RKO (cell line): ENCODE data around the gene PTPRT.

ENCODE experiments used
- DNase-seq: peaks from one replicate; pipeline ENCODE4 v3.0.0-alpha.2; 2016; ENCODE audit warnings: low spot score

Gene PTPRT

DNA sequence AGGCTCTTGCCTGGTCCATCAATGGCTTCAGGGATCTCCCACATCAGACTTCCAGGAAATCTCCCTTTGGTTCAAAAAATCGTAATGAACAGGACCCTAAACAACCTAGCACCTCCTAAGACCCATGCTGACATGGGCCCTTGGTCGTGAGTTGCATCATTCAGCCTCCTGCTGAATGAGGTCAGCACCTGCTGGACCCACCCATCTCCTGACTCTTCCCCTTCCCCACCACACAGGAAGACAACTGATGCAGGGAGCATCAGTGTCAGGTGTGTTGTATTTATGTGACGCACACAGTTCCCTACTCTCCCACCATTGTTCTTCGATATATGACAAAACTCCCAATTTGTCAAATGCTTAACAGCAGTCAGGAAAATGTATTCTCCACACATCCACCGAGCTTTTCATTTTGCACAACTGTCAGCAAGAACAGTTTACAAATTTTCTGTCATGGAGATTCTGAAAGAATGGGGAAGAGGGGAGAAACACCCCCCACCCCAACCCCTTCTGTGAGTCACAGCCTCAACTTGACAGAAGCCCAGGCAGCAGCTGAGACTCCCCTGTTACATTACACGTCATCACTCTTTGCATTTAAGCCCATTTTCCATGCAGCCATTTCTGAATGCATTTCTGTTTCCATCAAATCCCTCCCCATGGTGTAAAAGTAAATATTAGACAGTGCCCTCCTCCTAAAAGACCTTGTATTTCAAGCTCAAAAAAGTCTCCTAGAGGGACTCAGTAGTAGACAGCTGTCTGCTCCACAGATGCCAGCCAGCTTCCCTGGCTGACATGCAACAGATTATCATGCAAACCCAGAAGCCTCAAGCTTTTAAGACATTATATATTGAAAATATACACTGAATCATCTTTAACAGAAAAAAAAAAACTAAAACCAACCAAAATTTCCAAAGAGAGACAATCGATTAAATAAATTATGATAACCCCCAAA, 577.5 kb downstream of the PTPRT start:
- no peak for DNase-seq

DNA sequence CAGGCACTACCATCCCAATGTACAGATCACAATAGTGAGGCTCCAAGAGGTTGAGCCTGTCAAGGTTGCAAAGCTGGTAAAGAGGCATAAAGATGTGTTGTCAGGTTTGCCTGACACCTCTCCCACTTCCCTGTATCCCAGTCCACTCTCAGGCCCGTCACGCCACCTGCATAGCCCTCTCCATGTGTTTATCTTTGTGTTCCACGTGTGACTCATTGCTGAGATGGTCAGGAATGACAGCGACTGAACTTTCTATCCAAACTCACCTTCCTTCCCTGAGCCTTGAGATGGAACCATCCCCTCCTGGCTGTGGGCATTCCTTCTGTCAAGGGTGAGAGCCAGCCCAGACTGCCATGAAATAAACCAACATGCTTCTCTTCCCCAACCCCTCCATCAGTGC, 578.3 kb downstream of the PTPRT start:
- DNase-seq: no peak

DNA sequence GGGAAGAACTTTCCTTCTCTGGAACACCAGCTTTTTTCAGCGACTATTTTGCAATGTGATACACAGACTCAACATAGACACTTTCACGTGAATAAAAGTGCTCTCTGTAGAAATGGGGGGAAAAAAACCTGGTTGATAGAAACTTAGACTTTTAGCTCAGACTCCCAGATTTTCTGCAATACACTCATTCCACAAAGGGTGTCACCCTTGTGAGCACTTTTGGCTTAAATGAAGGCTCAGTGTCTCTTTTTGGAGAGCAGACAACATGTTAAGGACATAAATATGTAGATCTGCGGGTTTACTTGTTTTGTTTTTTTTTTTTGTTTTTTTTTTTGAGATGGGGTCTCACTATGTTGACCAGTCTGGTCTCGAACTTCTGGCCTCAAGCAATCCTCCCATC, 579.6 kb downstream of the PTPRT start:
- no peak for DNase-seq

DNA sequence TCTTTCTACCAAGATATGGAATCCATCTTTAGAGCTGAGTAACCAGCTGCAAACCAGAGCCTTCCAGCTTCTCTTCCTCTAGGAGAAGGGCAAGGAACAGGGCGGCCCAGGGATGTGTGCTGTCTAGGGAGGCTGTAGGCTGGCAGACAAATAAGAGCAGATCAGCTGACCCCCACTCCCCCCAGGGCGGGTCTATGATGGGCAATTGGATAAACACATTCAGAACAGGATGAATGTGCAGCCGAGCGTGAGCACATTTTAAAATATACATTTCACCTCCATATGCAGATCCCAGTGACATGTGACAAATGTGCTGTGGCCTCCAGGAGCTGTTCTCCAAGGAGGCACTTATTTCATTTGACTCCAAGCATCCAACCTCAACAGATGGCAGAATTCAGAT, 580.1 kb downstream of the PTPRT start:
- no peak for DNase-seq

DNA sequence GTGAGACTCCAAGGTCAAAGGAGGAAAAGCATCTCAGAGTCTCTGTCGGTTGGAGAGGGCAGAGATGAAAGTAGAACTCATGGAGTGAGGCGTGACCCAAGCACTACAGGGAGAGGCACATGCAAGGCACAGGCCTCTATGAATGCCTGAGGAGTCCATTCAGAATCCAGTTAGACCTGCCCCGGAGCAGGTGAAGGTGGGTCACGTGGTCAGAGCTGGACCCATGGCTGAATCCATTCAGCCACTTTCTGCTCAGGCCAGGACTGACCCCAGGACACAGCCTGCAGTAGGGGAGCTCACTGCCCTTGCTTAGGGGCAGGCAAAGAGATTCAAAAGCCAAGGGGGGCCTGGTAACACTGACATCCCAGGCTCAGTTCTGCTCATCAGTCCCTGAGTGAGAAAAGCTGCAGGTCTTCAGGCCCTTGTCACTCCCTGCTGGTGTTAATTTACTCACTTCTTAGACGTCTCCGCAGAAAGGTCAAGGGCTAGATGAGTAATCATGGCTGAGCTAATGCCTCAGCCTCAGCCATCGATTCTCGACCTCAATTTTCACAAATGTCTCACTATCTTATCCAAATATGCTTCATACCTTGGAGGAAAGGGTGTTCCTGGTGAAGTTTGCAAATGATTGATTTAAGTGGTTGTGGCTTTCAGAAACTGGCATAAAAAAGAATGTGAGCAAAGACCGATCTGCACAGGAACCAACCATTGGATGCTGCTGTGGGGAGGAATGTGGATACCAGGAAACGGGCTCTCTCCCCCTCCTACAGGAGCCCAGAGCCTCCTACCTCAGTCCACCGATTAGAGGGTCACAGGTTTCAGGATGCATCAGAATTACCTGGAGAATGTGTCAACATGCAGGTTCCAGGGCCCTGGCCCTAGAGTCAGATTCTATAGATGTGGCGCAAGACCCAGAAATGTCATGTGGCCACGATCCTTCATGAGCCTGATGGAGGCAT, 584.4 kb downstream of the PTPRT start:
- peak; percentile 42 for DNase-seq

DNA sequence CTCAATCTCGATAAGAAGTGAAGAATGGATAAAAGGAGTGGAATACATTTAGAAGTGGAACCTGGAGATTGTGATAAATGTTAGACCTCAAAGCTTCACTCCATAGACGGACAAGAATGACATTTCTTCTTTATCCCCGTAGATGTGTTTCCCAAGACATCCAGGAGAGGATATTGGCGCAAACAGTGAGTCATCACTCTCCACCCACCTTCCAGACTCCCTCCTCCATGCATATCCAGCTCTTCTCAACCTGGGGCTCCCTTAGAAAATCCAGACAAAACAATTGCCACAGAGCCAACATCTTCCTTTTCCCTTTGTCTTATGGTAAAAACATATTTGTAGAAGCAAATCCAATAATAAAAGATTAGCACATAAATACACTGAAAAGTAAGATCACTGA, 586.1 kb downstream of the PTPRT start:
- no peak for DNase-seq

DNA sequence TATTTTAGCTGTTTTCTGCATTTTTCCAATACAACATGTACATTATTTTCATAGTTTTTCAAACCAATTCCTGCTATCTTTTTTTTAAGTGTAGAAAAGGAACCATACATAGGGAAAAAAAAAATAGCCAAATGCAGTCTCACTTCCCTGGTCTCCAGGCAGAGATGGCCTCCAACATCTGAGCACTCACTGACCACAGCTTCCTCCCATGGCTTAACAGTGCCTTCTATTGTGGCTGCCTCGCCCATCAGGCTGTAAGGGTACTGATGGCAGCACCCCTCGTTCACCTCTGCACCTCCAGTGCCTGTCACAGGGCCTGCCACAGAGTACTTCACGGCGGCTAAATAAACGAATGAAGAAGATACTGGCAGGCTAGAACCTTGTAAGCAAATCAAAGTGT, 591.1 kb downstream of the PTPRT start:
- DNase-seq: no peak

DNA sequence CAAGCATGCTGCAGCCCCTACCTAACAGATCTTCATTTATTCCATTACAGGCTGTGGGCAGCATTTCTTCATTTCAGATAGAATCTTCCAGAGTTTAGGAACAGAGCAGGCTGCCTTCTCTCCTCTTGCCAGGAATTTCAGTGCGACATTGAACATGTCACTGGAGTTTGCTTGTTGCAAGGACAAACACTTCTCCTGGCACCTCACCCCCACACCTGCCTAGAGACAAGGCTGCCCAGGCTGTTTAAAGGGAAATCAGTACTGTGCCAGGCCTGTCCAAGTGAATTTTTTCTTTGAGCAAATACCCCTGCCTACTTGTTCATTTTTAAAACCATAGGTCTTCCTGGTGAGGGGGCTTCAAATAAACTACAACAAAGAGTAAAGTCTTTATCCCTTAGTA, 594.1 kb downstream of the PTPRT start:
- no peak for DNase-seq

DNA sequence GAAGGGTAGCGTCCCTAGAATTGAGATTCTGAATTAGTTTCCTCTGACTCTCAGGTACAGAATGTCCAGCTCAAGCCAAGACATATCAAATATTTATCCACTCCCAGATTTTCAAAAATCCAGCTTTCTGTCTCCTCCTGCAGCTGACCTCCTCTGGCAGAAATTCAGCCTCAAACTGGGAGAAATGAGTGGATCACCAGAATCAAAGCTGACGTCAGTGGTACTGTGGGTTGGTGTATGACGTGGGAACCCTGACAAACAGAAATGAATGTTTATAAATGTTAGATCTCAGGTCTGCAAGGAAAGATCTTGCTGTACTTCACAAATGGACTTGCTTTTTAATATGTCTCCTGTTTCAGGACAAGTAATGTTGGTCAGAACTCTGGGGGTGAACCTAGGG, 595.0 kb downstream of the PTPRT start:
- no peak for DNase-seq

DNA sequence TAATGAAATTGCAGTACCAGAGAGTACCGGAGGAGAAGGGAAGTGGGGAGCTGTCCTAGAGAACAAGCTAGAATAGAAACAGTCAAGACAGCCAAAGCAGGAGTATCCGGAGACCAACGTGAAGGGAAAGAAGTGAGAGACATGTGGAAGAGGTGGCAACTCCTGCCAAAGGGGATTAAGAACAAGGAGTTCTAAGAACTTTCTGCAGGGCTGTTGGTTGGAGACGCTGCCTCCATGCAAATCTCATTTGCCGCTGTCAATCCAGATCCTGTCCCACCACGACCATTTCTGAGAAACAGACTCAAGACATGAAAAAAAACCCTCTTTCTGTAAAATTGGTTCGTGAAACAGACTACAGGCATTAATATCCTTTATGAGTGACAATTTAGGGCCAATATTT, 595.7 kb downstream of the PTPRT start:
- no peak for DNase-seq

DNA sequence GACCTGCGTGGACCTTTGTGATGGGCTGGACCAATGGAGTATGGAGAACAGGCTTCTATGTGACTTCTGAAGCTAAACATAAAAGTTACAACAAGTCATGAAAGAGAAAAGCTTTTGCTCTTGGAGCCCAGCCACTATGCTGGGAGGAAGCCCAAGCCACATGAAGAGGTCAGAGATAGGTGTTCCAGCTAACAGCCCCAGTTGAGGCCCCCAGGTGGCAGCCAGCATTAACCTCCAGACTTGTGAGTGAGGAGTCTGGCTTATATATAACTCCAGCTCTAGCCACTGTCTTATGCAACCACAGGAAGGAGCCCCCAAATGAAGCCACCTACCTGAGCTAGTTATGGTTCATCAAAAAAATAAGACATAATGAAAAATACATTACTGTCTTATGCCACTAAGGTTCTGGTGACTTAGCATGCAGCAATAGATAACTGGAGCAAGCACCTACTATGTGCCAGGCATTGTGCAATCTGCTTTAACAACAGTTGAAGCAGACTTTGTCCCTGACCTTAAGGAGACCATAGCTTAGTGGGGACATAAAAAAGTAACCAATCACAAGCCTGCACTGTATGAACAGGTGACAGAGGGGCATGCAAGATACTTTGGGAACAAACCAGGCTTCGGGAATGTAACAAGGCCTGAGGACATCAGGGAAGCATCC, 599.6 kb downstream of the PTPRT start:
- DNase-seq: no peak

DNA sequence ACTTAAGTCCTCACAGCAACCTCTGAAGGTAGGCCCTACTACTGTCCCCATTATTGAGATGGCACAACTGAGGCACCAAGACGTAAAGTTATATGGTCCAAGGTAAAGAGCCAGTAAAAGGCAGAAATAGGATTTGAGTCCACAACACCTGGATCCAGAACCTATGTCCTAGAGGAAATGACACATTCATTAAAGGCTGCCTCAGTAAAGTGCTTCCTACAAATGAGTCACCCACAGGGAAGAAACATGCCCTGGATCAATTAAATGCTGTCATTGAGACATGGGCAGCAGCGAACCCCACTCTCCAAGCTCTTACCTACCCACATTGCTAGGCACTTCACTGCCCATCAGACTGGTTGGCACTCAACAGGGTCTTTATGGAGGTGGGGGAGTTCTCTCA, 600.9 kb downstream of the PTPRT start:
- no peak for DNase-seq

DNA sequence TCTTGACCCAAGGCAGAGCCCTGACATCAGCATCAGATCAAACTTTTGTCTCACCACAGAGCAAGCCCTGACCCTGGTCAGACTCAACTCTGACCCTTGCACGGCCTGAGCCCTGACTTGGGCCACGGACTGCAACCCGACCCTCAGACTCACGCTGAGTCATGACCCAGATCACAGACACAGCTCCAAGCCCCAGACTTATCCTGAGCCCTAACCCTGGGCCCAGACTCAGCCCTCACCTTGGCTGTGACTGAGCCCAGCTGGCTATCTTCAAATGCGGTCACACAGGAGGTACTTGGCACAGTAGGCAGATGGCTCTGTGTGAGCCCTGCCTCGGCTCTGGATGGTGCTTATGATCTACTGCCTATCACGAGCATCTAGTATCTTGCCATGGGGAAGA, 602.3 kb downstream of the PTPRT start:
- no peak for DNase-seq

DNA sequence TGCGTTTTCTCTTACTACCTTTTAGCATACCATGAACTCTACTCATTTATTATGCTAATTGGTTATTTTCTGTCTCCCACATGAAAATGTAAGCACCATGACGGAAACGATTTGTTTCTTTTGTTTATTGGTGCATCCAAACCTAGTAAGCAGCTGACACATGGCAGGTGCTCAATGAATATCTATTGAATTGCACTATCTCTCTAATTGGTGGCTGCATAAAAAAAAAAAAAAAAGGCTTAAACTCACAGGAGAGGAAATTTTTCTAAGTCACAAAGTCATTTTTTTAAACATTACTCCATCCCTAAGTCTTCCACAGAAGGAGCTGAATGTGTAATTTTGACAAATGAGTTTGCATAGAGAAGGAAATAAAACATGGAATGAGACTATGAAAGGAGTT, 608.4 kb downstream of the PTPRT start:
- no peak for DNase-seq

DNA sequence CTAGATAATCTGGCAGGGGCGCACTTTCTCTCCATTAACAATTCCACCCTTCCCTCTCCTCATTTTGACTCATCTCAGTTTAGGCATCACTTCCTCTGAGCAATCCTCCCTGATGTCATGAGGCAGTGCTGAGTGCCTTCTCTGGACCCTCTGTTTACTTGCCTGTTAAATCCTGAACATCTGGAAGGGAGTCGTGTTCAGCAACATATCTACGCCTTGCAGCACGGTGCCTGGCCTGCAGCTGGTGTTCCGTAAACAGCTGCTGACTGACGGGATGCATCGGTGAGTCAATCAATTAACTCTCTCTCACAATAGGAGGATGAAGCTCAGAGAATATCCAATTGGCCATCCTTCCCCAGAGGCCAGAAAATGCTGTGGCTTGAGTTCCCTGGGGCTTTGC, 613.5 kb downstream of the PTPRT start:
- peak; percentile 21 for DNase-seq

DNA sequence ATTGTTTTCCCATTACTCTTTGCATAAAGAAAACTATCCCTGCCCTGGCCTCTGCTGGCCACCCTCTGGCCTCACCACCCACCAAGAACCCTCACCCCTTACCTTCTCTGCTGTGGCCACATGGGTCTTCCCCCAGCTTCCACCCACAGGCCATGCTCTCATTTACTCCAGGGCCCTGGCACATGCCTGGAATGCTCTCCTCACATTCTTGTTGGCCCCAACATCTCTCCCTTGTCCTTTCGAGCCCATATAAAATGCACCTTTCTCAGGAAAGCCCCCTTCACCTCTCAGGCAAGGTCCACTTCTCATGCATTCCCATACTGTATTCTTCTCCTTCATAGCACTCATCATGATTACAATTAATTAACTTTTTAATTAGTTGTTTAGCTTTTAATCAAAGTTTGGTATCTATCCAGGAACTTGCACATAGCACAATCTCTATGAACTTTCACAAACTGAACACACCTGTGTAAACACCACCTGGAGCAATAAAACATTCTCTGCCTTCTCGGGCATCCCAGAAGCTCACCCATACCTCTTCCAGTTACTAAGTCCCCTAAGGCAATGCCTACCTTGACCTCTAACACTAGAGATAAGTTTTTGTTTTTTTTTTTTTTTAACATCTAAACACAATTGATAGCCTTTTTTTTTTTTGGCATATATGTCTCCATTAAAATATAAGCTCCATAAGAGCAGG, 617.2 kb downstream of the PTPRT start:
- no peak for DNase-seq

DNA sequence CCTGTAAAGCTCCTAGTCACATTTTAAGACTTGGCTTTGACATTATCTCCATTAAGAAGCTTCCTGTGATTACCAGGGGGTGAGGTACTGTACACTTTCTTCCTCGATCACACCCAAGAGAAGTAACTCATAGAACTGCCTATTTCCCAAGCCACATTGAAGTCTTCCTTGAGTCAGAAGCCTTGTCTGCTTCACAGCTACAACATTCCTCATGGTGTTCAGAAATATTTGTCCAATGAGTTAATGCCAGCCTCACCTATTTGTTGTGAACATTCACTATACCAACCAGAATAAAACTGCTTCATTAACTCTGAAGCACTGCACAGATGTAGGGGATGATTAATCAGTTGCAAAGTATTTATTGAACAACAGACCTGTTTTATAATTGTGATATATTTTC, 622.3 kb downstream of the PTPRT start:
- peak; percentile 8 for DNase-seq

DNA sequence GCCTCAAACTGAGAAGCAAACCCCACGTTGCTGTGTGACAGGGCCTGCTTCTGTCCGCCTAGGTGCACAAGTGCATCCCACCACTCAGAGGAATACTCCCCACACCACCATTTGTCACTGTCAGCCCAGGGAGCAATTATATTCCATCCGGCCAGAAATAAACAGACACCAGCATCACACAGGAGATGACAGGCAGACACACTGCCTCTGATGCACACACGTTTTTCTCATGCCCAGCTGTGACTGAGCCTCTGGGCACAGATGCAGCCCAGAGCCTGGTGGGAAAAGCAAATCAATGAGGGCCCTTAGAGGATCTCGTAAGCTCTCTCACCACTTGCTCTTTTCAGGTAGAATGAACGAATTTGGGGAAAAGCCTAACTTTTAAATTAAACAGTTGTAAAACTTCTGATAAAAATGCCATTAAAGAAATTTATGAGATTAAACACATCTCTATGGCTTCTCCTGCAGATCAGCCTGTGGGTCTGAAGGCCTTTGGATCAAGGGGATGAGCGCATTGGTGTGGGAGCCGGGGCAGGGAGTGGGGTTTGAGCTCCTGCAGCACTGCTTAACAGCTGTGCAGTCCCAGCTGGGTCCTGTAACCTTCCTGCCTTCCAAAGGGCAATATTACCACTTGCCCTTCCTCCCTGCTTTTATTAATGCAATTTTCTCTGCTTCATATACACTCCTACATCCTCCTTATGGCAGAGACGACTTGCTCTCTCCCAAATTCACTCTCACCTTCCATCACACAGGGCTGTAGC, 624.3 kb downstream of the PTPRT start:
- DNase-seq: no peak

DNA sequence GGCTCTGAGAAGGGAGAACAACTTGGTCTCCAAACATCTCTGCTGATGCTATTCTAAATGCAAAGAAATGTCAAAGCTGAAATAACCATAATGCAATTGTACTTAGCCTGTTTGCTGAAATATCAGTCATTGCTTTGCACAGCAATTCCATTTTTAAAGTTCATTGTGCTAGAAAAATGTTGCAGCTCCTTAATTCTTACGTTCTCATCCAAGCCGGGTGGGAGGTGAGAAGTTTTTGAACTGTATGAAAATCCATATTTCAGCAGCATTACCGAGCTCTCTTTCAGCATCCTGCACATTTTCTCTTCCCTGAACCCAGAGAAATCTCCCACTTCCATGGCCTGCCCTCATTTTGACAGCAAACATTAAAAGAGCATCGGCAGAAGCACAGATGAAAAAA, 630.0 kb downstream of the PTPRT start:
- DNase-seq: no peak

DNA sequence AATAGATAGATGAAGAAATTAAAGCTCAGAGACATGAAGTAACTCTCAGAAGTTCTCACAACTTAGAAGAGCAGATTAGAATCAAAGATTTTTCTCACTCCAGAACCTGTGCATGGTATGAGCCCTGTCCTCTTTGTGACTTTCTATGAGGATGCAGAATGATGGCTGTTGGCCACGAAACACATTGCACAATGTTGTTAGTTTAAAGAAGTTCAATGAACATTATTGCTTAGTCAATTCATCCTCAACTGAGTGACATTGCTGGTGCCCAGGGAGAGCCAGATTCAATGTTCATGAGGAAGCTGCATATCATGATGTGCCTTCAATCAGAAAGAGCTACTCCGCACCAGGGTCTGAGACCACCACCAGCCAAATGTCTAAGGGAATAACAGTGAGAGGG, 633.1 kb downstream of the PTPRT start:
- DNase-seq: no peak

DNA sequence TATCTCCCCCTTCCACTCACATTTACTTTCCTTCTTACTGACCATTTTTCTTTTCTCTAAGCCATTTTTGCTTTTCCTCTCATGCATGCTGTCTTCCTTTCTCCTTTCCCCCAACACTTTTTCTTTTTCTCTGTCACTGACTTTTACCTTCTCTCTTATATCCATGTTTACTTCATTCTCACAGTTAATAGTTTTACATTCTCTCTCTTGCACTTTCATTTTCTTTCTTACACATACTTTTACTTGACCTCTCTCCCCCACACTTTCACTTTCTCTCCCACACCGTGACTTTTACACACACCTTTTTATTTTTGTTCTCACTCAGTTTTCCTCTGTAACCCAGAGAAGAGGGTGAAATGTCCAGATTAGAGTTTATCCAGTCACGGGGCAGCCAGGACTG, 636.3 kb downstream of the PTPRT start:
- no peak for DNase-seq
